Osteoblast (primary cell): ENCODE data around the gene TTC7B. TPM values are rescaled to one million over a fixed set of nuclear protein-coding genes. Genes with fewer than 3 reads are reported as not detected.

Source experiments
- DNase-seq: peaks from one replicate; pipeline ENCODE4 v3.0.0; 2011; ENCODE audit warnings: low spot score, mixed read lengths; ENCODE audit not compliant: insufficient read length; ENCODE audit errors: missing footprints
- H2AFZ ChIP-seq: 2 replicates; pipeline ENCODE4 v1.6.0; 2011; ENCODE audit warnings: mild to moderate bottlenecking, low read length
- H3K27ac ChIP-seq: 2 replicates; pipeline ENCODE4 v1.5.1; 2011; ENCODE audit warnings: mild to moderate bottlenecking, low read depth, low read length, moderate library complexity
- H3K27me3 ChIP-seq: 2 replicates; pipeline ENCODE4 v1.6.0; 2012; ENCODE audit warnings: mild to moderate bottlenecking, control low read depth, inconsistent platforms, low read length, moderate library complexity; ENCODE audit not compliant: insufficient read depth
- H3K36me3 ChIP-seq: 2 replicates; pipeline ENCODE4 v1.5.1; 2011; ENCODE audit warnings: mild to moderate bottlenecking, low read length, control low read depth, moderate library complexity; ENCODE audit not compliant: insufficient read depth
- H3K4me1 ChIP-seq: 2 replicates; pipeline ENCODE4 v1.5.1; 2011; ENCODE audit warnings: mild to moderate bottlenecking, low read length, control low read depth, moderate library complexity; ENCODE audit not compliant: insufficient read depth
- H3K4me2 ChIP-seq: 2 replicates; pipeline ENCODE4 v1.6.0; 2011; ENCODE audit warnings: mild to moderate bottlenecking, low read length; ENCODE audit not compliant: insufficient read depth
- H3K4me3 ChIP-seq: fragments of 200-600 bp; sonication (generic); 3 replicates; pipeline ENCODE4 v1.5.1; 2012; ENCODE audit warnings: mild to moderate bottlenecking, low read length, inconsistent platforms; ENCODE audit not compliant: insufficient read depth
- H3K79me2 ChIP-seq: 2 replicates; pipeline ENCODE4 v1.6.0; 2012; ENCODE audit warnings: mild to moderate bottlenecking, low read length, control low read depth, inconsistent platforms; ENCODE audit not compliant: insufficient read depth
- H3K9me3 ChIP-seq: 2 replicates; pipeline ENCODE4 v1.5.1; 2011; ENCODE audit warnings: low read depth, low read length, control low read depth
- H4K20me1 ChIP-seq: 2 replicates; pipeline ENCODE4 v1.6.0; 2012; ENCODE audit warnings: mild to moderate bottlenecking, low read length, control low read depth; ENCODE audit not compliant: insufficient read depth
- total RNA-seq: library from RNA; depleted of rRNA; stranded (reverse); fragments of >200 nt; gene quantifications from 2 replicates; pipeline ENCODE4 v1.2.3, GENCODE V29; 2012
- TF ChIP-seq, protein P1 (sequence below): IDR thresholded peaks from 2 replicates; pipeline ENCODE4 v1.5.1; 2011; ENCODE audit warnings: mild to moderate bottlenecking, low read depth, low read length, moderate library complexity; ENCODE audit errors: extremely low read depth

The TTC7B gene
- total RNA-seq, 1 donor: 14.5 TPM

GRCh38 chr14:90733139-90733808, 83.0 kb downstream of the TTC7B start:
- Histone ChIP-seq H3K4me3 (no peak overlapping the region), H4K20me1 (no peaks in the 10 kb centered on the region), H3K27ac (no peak overlapping the region), H3K9me3 (no peaks in the 10 kb centered on the region), H3K4me1 (no peaks in the 10 kb centered on the region), H3K27me3 (no peaks in the 10 kb centered on the region), H3K36me3 (no peaks in the 10 kb centered on the region), H3K4me2 (no peak overlapping the region), H2AFZ (no peak overlapping the region), H3K79me2 (no peaks in the 10 kb centered on the region)
- TF ChIP-seq, protein P1, sequence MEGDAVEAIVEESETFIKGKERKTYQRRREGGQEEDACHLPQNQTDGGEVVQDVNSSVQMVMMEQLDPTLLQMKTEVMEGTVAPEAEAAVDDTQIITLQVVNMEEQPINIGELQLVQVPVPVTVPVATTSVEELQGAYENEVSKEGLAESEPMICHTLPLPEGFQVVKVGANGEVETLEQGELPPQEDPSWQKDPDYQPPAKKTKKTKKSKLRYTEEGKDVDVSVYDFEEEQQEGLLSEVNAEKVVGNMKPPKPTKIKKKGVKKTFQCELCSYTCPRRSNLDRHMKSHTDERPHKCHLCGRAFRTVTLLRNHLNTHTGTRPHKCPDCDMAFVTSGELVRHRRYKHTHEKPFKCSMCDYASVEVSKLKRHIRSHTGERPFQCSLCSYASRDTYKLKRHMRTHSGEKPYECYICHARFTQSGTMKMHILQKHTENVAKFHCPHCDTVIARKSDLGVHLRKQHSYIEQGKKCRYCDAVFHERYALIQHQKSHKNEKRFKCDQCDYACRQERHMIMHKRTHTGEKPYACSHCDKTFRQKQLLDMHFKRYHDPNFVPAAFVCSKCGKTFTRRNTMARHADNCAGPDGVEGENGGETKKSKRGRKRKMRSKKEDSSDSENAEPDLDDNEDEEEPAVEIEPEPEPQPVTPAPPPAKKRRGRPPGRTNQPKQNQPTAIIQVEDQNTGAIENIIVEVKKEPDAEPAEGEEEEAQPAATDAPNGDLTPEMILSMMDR: no peak
- no peak for DNase-seq

DNA sequence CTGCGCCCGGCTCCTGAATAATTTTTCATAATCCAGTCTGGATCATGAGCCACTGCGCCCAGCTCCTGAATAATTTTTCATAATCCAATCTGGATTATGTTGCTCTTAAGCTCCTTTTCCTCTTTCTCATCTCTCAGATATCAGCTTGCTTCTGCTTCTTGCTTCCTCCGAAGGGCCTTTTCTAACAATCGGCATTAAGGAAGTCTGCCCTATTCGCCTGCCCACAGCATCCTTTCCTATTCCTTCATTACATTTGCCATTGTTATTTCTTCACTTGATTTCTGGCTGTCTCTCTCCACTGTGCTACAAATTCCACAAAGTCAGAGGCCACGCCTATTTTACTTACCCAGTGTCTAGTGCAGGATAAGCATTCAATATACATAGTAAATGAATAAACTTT, 83.5 kb downstream of the TTC7B start:
- no peaks in the 10 kb centered on the region for H3K9me3 ChIP-seq
- TF ChIP-seq, protein P1: no peak
- H4K20me1 ChIP-seq: no peaks in the 10 kb centered on the region
- H3K79me2 ChIP-seq: no peaks in the 10 kb centered on the region
- no peak overlapping the region for H3K27ac ChIP-seq
- no peak for DNase-seq
- no peaks in the 10 kb centered on the region for H3K27me3 ChIP-seq
- no peak overlapping the region for H3K4me2 ChIP-seq
- H3K4me1 ChIP-seq: no peaks in the 10 kb centered on the region
- H3K4me3 ChIP-seq: no peak overlapping the region
- H3K36me3 ChIP-seq: no peaks in the 10 kb centered on the region
- no peak overlapping the region for H2AFZ ChIP-seq

DNA sequence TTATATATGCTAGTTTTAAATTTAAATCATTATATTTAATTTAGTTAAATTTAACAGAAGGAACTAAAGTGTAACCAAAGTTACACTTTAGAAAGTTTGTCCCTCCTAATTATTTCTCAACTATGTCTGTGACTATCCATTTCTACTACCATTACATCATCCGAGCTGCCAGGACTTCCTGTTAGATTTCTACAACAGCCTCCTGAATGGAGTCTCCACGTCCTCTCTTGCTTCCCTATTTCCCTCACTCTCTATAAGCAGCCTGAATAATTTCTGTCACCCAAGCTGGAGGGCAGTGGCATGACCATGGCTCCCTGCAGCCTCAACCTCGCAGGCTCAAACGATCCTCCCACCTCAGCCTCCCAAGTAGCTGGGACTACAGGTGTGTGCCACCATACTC, 84.1 kb downstream of the TTC7B start:
- Histone ChIP-seq H3K79me2 (no peaks in the 10 kb centered on the region), H3K4me2 (no peak overlapping the region), H4K20me1 (no peaks in the 10 kb centered on the region), H3K9me3 (no peaks in the 10 kb centered on the region), H3K27ac (no peak overlapping the region), H3K36me3 (no peaks in the 10 kb centered on the region), H3K27me3 (no peaks in the 10 kb centered on the region), H3K4me1 (no peaks in the 10 kb centered on the region), H2AFZ (no peak overlapping the region), H3K4me3 (no peak overlapping the region)
- TF ChIP-seq, protein P1: no peak
- DNase-seq: no peak

DNA sequence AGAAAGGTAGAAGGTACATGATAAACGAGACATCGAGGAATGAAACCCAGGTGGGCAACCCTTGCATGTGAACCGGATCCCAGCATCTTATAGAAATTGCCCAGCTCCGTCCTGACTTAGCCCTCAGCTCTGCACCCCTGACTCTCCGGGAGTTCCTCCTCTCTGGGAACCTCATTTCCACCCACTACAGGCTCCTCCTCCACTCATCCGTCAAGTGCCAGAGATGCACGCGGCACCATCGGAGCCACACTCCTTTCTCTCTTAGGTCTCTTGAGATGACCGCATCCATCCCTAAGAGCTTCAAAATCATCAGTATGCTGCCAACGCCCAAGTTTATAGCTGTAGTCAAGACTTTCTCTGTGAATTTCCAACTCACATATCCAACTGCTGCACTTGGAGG, 84.7 kb downstream of the TTC7B start:
- H3K79me2 ChIP-seq: no peaks in the 10 kb centered on the region
- no peaks in the 10 kb centered on the region for H3K4me1 ChIP-seq
- H3K27me3 ChIP-seq: no peaks in the 10 kb centered on the region
- H3K9me3 ChIP-seq: no peaks in the 10 kb centered on the region
- H3K27ac ChIP-seq: no peak overlapping the region
- H3K4me3 ChIP-seq: no peak overlapping the region
- no peak for DNase-seq
- H3K4me2 ChIP-seq: no peak overlapping the region
- H2AFZ ChIP-seq: no peak overlapping the region
- no peaks in the 10 kb centered on the region for H4K20me1 ChIP-seq
- H3K36me3 ChIP-seq: no peaks in the 10 kb centered on the region
- TF ChIP-seq, protein P1: no peak
